Stimulated activated CD8-positive, alpha-beta memory T cell treated with anti-CD3 and anti-CD28 coated beads, Interleukin-7, amount 100 ng/mL, for 24 hours (primary cell): ENCODE measurements around the gene SLC35E2B.
"Not testable (repeated sequence)": the region's sequence is repeated elsewhere in the genome, so short reads cannot be mapped to it uniquely, and the experiment has no call there.

ENCODE experiments used
- DNase-seq: peaks from one replicate; pipeline ENCODE4 v3.0.0-alpha.2; 2020; ENCODE audit warnings: low read depth

SLC35E2B gene

GRCh38 chr1:1703796-1704195, 11.2 kb upstream of the SLC35E2B start:
- DNase-seq, result no peak

- not testable (repeated sequence) for DNase-seq
These were observed 9.9 kb upstream of the SLC35E2B start for GRCh38 chr1:1702506-1702905.

- DNase-seq, result not testable (repeated sequence)
These were observed 8.0 kb upstream of the SLC35E2B start for GRCh38 chr1:1700557-1700956.

- not testable (repeated sequence) for DNase-seq
These were observed 7.5 kb upstream of the SLC35E2B start for GRCh38 chr1:1700067-1700466.

- DNase-seq, result not testable (repeated sequence)
These were observed 6.5 kb upstream of the SLC35E2B start for GRCh38 chr1:1699061-1699460.

- not testable (repeated sequence) for DNase-seq
These were observed 5.0 kb upstream of the SLC35E2B start for GRCh38 chr1:1697358-1698183.

GRCh38 chr1:1696431-1697357, 4.1 kb upstream of the SLC35E2B start:
- not testable (repeated sequence) for DNase-seq

GRCh38 chr1:1692324-1692713, 276 bp downstream of the SLC35E2B start:
- peak; percentile 42 for DNase-seq

GRCh38 chr1:1691443-1691842, 1.2 kb downstream of the SLC35E2B start:
- not testable (repeated sequence) for DNase-seq

- not testable (repeated sequence) for DNase-seq
These were observed 3.1 kb downstream of the SLC35E2B start for GRCh38 chr1:1689526-1689925.

GRCh38 chr1:1687846-1688245, 4.7 kb downstream of the SLC35E2B start:
- DNase-seq, result no peak

- DNase-seq, result no peak
These were observed 8.4 kb downstream of the SLC35E2B start for GRCh38 chr1:1684031-1684681.

GRCh38 chr1:1683104-1683905, 9.3 kb downstream of the SLC35E2B start:
- no peak for DNase-seq

- DNase-seq, result no peak
These were observed 11.7 kb downstream of the SLC35E2B start for GRCh38 chr1:1680912-1681273.

GRCh38 chr1:1680031-1680911, 12.3 kb downstream of the SLC35E2B start:
- DNase-seq, result no peak

- DNase-seq, result peak; percentile 28
These were observed 13.8 kb downstream of the SLC35E2B start for GRCh38 chr1:1678581-1679380.

GRCh38 chr1:1677718-1678580, 14.6 kb downstream of the SLC35E2B start:
- DNase-seq, result peak; percentile 21

- not testable (repeated sequence) for DNase-seq
These were observed 16.5 kb downstream of the SLC35E2B start for GRCh38 chr1:1676087-1676486.

GRCh38 chr1:1675218-1675617, 17.4 kb downstream of the SLC35E2B start:
- DNase-seq, result not testable (repeated sequence)
